Middle frontal gyrus (tissue), 1 donor: Measurements from ENCODE around the gene GRIK5.

Experiments
- DNase-seq: peaks from one replicate; pipeline ENCODE4 v3.0.0-alpha.2; 2015; ENCODE audit warnings: low spot score; ENCODE audit errors: extremely low spot score

Gene GRIK5

DNA sequence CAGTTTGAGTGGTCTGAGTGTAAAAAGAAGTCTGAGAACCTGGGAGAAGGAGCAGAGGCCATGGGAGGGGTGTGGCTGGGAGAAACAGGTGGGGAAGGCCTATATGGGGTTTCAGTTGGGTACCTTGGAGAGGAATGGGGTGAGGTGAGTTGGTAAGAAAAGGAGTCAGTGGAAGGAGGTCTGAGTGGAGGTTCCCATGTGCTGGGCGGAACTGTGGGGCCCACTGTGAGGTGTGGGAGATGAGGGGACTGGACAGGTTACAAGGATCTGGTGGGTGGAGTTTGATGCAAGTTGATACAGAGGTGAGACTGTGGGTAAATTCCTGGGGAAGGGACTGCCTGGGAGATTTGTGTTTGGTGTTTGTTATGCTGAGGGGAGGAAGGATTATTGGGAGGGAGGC lies 8.1 kb upstream of the GRIK5 start:
- no peak for DNase-seq

GRCh38 chr19:42076380-42076944 lies 6.5 kb upstream of the GRIK5 start:
- DNase-seq = no peak

DNA sequence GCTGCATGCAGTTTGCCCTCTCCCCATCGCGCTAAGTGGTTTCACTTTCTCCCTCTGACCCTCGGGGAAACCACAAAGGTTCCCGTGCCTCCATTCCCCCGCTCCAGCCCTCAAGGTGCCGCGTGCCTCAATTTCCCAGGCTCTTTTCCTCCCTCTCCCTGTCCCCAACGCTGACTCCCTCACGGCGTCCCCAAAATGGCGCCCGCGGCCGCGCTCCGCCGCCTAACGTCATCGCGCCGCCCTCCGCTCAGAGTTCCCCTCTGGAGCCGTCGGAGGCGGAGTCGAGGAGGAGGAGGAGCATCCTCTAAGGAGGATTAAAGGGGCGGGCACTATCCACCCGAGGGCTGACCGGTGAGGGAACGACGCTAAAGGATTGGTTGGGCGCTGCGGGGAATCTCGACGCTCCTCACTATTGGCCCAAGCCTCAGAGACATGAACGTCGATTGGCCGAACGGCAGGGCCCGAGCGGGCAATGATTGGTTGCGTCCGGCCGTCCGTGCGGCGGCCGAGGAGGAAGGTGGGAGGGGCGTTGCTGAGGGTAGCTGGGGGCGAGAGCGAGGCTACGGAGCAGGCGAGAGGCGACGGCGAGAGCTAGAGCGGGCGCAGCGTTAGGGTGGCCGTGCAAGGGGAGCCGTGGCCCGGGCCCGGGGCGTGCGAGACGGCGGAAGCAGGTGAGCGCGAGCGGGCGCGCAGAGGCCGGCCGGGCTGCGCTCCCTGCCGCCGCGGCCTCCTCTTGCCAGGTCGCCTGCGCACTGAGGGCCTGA lies 5.8 kb upstream of the GRIK5 start, which contains the start of gene ZNF574:
TSS of gene ZNF574 (plus strand) at position 551 of the 764 bp plus-strand sequence. CDS start 2,441 bp downstream, outside the sequence.
- peak; percentile 98 for DNase-seq

DNA sequence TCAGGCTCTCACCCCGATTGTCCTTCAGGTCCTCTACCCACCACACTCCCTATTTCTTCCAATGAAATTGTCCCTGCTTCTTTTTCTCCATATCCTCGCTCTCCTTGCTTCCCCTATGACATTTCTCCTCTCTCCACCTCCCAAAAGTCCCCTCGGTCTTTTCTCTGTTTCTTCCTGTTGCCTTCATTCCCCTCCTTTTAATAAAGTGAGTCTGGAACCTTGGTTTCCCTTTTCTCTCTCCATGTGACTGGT lies 5.3 kb upstream of the GRIK5 start:
- no peak for DNase-seq

- no peak for DNase-seq
Measured at GRCh38 chr19:42074513-42075363, 4.7 kb upstream of the GRIK5 start.

DNA sequence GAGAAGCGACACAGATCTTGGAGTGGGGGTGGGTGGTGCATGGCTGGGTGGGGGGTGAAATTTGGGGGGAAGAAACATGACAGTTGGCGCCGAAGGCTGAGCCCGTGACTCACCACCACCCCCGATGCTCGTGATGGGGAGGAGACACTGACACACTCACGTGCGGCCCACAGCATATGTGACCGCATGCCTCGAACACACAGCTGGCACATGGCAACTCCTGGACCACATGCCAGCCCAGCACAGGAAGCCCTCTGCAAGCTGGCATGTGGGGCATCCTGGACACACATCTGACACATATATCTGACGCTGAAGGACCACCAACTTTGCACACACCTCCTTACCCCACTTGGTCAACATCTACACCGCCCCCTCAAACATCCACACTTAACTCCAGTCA lies 1.2 kb upstream of the GRIK5 start:
- no peak for DNase-seq

GRCh38 chr19:42068756-42069571 lies 1.0 kb downstream of the GRIK5 start:
- no peak for DNase-seq

DNA sequence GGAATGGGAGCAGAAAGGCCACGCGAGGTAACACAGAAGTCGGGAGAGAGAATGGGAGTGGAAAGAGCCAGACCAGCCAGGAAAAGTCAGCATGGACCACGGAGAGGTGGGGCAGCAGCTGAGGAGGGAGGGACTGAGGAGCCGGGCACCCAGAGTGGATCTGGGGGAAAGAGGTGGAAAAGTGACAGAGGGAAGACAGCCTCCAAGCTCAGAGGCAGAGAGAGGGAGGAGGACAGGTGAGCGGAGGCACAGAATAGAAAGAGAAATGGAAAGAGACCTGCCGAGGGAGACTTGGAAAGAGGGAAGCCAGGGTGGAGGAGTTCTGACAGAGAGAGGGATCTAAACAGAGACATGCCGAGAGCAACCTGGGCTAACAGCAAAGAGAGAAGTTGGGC lies 1.6 kb downstream of the GRIK5 start:
- DNase-seq = no peak

DNA sequence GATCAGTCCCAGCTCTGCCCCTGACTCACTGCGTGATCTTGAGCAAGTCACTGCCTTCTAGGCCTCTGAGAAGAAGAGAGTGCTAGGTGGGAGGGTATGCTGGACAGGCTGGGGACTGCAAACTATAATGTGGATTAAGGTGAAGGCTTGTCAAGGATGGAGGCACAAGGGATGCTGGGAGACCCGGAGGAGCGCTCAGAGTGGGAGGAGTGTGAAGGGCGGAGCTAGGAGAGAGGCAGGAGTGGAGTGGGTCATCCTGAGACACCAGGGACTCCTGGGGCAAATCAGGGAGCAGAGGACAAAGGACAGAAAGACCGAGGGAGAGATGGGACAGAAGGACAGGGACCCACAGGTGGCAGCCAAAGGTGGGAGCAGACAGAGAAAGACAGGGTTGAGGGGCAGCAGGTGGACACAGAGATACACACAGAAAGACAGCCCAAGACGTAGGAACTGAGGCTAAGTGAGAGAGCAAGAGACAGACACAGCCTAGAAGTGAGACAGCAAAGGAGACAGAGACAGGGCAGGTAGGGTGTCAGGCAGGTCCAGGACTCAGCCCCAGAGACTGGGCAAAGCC lies 2.6 kb downstream of the GRIK5 start:
- no peak for DNase-seq

DNA sequence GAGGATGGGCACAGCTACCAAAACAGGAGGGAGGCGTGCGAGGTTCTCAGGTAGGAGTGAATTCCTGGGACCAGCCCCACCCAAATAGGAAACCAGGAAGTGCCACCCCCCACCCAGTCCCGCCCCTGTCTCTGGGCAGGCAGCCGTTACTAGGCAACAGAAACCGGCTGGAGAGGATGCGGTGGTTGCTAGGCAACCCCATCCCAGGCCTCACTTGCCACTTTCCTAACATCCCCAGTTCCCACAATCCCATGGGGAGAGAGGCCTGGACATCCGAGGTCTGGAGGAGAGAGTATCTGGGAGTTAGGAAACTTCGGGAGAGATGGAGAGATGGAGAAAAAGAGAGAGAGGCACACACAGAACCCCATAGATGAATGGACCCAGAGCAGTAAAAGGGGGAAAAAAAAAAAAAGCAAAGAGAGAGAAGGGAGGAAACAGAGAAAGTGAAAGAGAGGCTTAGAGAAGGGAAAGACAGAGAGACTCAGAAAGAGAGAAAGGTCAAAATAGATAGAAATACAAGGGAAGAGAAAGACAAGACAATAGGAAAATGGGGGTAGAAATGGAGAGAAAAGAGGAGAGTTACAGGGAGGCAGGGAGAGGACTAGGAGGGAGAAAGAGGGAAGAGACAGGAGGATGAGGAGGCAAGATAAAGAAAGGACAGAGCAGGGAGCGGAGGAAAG lies 3.8 kb downstream of the GRIK5 start:
- DNase-seq = peak; percentile 6

DNA sequence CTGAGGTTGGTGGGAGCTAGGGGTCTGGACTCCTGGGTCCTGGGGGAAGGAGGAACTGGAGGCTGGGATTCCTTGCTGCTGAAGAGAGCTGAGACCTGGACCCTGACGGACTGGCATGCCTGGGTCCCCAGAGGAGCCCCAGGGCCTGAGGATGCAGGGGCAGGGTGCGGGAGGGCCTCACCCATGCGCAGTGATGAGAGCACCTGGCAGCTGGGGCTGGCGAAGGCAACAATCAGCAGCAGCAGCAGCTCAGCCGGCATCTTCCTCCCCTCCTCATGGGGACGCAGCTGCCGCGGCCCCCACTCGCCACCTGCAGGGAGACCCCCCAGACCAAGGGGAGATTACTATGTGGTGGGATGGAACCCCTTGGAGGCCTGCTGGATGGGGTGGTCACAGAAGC lies 4.5 kb downstream of the GRIK5 start:
- DNase-seq = no peak

DNA sequence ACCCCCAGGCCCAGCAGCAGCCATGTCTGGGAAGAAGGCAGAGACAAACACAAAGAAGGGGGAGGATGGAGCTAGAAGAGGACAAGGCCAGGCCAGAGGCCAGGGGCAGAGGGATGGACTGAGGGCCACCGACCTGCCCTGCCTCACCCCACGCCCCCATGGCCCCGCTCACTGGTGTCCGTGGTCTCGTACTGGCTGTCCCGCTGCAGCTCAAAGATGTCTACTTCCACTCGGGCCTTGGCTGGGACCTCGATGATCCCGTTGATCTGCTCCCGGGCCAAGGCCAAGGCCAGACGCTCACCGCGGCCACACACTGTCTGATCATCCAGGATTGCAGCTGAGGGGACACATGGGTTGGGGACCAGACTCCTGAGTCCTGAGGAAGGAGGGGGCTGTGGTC lies 5.0 kb downstream of the GRIK5 start:
- DNase-seq = no peak

GRCh38 chr19:42064432-42064831 lies 5.6 kb downstream of the GRIK5 start:
- DNase-seq = no peak

DNA sequence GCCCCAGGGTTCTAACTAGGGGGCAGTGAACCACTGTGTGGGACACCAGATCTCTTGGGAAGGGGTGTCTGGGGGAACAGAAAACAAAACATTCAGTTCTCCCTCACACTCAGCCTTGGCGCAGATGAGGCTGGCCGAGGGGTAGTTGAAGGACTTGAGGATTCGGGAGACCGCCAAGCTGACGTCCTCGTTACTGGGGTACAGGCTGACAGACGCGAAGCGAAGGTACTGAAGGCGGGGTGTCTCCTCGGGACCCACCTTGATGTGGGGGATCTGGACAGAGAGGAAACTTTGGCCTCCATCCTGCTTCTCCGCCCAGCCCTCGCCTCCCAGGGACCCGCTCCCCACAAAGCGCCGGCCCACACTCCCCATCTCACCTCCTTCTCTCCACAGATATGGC lies 7.6 kb downstream of the GRIK5 start:
- DNase-seq = no peak

DNA sequence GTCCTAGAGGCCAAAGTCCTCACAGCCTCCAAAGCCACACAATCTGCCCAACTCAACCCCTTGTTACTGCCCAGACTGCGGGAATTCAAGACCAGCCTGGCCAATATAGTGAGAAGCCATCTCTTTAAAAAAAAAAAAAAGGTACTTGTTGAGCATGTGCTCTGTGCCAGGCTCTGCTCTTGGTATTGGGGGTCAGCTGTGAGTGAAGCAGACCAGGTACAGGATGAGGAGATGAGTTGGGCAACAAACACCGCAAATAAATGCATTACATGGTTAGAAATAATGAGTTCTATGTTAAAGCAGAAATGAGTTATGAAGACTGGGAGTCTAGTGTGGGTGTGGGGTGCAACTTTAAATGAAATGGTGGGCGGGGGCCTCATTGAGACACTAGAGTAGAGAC lies 9.9 kb downstream of the GRIK5 start:
- DNase-seq = no peak

- no peak for DNase-seq
Measured at GRCh38 chr19:42059196-42059595, 10.8 kb downstream of the GRIK5 start.

GRCh38 chr19:42057846-42058245 lies 12.2 kb downstream of the GRIK5 start:
- no peak for DNase-seq

DNA sequence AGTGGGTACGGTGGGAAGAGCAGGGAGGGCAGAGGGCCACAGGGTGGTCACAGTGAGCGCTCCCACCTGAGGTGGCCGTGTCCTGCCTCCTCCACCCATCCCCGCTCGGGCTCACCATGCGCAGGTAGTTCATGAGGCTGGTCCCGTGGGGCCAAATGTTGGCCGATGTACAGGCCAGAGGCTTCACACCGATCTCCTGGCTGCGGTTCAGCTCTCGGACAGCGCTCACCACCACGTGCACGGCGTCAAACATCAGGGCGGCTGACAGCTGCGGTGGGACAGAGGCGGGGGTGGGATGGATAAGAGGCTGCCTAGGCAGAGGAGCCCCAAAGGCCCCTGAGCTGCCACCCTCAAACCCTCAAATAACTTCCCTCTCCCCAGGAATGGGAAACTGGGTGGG lies 15.8 kb downstream of the GRIK5 start:
- DNase-seq = no peak

DNA sequence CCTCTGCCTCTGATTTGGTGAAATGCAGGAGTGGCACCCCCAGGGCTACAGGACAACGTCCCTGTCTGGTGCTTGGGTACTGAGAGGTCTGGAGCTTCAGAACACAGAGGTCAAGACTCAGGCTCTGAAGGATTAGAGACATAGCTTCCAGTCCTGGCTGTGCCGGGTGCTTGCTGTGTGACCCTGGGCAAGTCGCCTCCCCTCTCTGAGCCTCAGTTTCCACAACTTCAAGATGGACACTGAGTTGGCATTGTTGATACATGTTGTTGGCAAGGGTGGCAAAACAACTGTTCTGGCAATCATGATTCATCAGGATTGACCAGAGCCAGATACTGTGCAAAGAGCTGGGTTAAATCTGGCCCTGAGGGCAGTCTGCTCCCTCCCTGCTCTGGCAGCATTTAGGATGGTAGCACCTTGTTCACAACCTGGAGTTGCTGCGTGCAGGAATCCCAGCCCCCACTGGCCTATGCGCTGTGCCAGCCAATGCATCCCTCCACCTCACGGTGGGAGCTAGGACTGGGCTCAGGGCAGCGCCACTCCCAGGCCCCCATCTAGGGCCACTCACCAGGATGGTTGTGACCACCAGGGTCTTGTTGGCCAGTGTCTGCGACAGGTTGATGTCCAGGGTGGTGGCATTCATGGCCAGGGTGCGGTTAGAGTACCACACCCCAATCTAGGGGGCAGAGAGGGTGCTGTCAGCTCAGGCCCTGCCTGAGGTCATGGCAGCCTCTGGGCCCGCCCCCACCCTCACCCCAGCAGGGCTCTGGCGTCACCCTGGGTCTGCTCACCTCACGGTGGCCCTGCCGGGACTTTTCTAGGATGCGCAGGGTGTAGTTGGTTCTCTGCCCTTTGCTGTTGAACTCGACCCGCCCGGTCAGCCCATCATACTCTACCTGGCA lies 16.7 kb downstream of the GRIK5 start:
- DNase-seq = no peak
